BJ (cell line): ENCODE measurements around the gene APOBEC2. TPM values are rescaled to one million over a fixed set of nuclear protein-coding genes. Genes with fewer than 3 reads are reported as not detected.

Experiments
- CTCF ChIA-PET: fragments of 350-600 bp; formaldehyde crosslinking; extraction: SDS; loops from one replicate; lab custom pipeline; 2021; ENCODE audit warnings: antibody characterized with exemption, inconsistent platforms; lab: Yijun Ruan, JAX
- POLR2A ChIA-PET: fragments of 300-600 bp; sonication (Branson Sonifier 250); formaldehyde crosslinking; extraction: SDS; loops from one replicate; lab custom pipeline; 2021; ENCODE audit warnings: antibody characterized with exemption; lab: Charles Lee
- DNase-seq: peaks from one replicate; pipeline ENCODE4 v3.0.0-alpha.2; 2011; ENCODE audit warnings: low read depth
- H3K27me3 ChIP-seq: 2 replicates; pipeline ENCODE4 v1.6.0; 2011; ENCODE audit warnings: low read length; ENCODE audit not compliant: control insufficient read depth, insufficient read depth
- H3K36me3 ChIP-seq: 2 replicates; pipeline ENCODE4 v1.5.1; 2011; ENCODE audit warnings: low read length; ENCODE audit not compliant: control insufficient read depth, insufficient read depth
- H3K4me3 ChIP-seq: 2 replicates; pipeline ENCODE4 v1.5.1; 2011; ENCODE audit warnings: low read depth, mild to moderate bottlenecking, control low read depth, low read length
- CTCF ChIP-seq: IDR thresholded peaks from 2 replicates; pipeline ENCODE4 v1.5.1; 2011; ENCODE audit warnings: low read depth, mild to moderate bottlenecking, control low read depth, inconsistent platforms, low read length, moderate library complexity; ENCODE audit not compliant: insufficient read depth
- polyA plus RNA-seq: library from polyadenylated mRNA; depleted of rRNA; stranded (reverse); fragments of >200 nt; gene quantifications from 2 replicates; pipeline ENCODE4 v1.2.3, GENCODE V29; 2011

Gene APOBEC2
- polyA plus RNA-seq, 1 experiment: not detected

DNA sequence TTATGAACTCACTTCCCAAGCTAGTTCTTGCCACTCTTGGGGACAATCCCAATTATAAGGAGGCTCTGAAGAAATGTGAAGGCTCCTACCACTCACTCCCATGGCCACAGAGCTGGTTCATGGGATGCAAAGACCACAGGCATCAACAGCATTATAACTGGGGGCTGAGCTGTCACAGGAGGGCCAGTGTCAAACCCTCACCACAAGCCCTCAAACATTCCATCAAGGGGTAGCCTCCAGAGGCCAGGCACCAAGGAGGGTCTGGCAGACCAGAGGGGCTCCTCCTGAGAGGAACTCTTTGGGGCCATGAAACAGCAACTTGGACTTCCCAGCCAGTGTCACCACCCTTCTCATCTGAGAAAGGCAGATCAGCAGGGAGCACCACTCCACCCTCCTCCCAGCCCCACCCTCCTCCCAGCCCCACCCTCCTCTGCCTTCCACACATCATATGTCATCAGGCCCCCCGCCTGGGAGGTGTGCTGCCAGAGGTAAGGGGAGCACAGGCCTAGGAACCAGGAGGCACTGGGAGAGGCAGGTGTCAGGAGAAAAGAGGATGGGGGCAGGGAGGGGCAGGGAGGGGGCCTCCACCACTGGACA, 12.0 kb upstream of the APOBEC2 start:
- ChIA-PET POLR2A (no interaction called here), CTCF (interaction anchor here (2.2 to 6.4 kb wide), 5 partner anchors 8 to 25 kb away, joined by 6 to 68 read pairs (median 23); partner anchors contain the start of gene APOBEC2)
- Histone ChIP-seq H3K36me3 (no peaks in the 10 kb centered on the region), H3K27me3 (peaks cover 3% of the 10 kb centered on the region; the same call in 1 of the 2 replicates), H3K4me3 (no peak overlapping the region)
- TF ChIP-seq CTCF: no peak
- DNase-seq: no peak

GRCh38 chr6:41042226-41043055, 10.6 kb upstream of the APOBEC2 start, which contains the start of gene TSPO2:
TSPO2 (plus strand) TSS chr6:41042467; CDS start chr6:41042986, 519 bp downstream.
- ChIA-PET POLR2A (no interaction called here), CTCF (interaction anchor here (0.6 to 6.4 kb wide), 4 partner anchors 12 to 495 kb away, joined by 3 to 68 read pairs (median 4); no protein-coding TSS in a partner anchor)
- Histone ChIP-seq H3K36me3 (no peaks in the 10 kb centered on the region), H3K4me3 (no peak within 1 kb of the TSS), H3K27me3 (no peaks in the 10 kb centered on the region)
- TF ChIP-seq CTCF: no peak
- no peak for DNase-seq

GRCh38 chr6:41043151-41043550, 9.9 kb upstream of the APOBEC2 start:
- no peak for DNase-seq
- Histone ChIP-seq H3K36me3 (no peaks in the 10 kb centered on the region), H3K4me3 (no peak overlapping the region), H3K27me3 (no peaks in the 10 kb centered on the region)
- ChIA-PET CTCF (interaction anchor here (0.9 to 6.4 kb wide), 4 partner anchors 11 to 149 kb away, joined by 3 to 68 read pairs (median 5); no protein-coding TSS in a partner anchor), POLR2A (no interaction called here)
- no peak for TF ChIP-seq CTCF

GRCh38 chr6:41045664-41046063, 7.3 kb upstream of the APOBEC2 start:
- ChIA-PET POLR2A (no interaction called here), CTCF (interaction anchor here (0.8 to 2.8 kb wide), 4 partner anchors 11 to 23 kb away, joined by 3 to 7 read pairs (median 4); no protein-coding TSS in a partner anchor)
- Histone ChIP-seq H3K36me3 (no peaks in the 10 kb centered on the region), H3K4me3 (no peak overlapping the region), H3K27me3 (no peaks in the 10 kb centered on the region)
- no peak for TF ChIP-seq CTCF
- no peak for DNase-seq

DNA sequence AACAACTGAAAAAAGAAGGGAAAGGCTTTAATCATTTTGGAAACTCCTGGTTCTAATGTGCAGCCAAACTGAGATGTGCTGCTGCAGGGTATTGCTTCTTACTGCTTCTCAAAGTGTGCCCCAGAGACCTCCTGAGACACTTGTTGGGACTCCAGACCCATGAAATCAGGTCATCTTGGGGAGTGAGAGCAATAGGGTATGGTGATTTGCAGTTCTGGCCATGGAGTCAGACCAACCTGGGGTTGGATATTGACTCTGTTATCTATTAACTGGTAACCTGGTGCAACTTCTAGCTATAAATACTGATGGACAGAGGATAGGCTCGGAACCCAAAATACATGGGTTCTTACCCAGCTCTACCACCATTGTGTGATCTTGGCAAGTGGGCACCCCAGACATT, 6.9 kb upstream of the APOBEC2 start:
- CTCF ChIA-PET: interaction anchor here (0.8 to 2.8 kb wide), 6 partner anchors 9 to 24 kb away, joined by 3 to 7 read pairs (median 4); no protein-coding TSS in a partner anchor
- DNase-seq: no peak

More for the DNA sequence above, 6.9 kb upstream of the APOBEC2 start:
- Histone ChIP-seq H3K27me3 (no peaks in the 10 kb centered on the region), H3K36me3 (no peaks in the 10 kb centered on the region), H3K4me3 (no peak overlapping the region)
- POLR2A ChIA-PET: no interaction called here
- no peak for TF ChIP-seq CTCF
